ENCODE measurements around the gene MAP7.

Gene MAP7

DNA sequence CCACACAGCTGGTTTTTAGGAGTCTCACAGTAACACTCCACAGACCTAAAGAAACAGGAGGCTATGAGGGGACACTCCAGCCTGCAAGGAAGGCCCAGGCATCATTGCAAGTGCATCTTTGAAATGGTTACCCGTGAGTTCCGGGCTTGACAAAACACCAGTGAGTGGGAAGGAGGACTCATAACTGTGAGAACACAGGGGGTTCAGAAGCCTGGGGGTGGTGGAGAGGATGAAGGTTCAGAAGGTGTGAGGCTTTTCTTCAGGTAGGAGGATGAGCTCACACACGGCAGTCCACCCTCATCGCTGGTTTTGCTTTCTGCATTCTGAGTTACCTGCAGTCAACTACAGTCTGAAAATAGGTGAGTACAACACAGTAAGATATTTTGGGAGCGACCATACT lies 39.9 kb downstream of the MAP7 start:
- no peak for TF ChIP-seq CTCF (IDR thresholded peaks at IDR 0.05; ENCODE audit: insufficient read depth, low read depth, low read length, missing control alignments)
- no peak overlapping the region for H3K4me3 ChIP-seq (ENCODE audit: low read length)
- DNase-seq (ENCODE audit: low read depth), result no peak

DNA sequence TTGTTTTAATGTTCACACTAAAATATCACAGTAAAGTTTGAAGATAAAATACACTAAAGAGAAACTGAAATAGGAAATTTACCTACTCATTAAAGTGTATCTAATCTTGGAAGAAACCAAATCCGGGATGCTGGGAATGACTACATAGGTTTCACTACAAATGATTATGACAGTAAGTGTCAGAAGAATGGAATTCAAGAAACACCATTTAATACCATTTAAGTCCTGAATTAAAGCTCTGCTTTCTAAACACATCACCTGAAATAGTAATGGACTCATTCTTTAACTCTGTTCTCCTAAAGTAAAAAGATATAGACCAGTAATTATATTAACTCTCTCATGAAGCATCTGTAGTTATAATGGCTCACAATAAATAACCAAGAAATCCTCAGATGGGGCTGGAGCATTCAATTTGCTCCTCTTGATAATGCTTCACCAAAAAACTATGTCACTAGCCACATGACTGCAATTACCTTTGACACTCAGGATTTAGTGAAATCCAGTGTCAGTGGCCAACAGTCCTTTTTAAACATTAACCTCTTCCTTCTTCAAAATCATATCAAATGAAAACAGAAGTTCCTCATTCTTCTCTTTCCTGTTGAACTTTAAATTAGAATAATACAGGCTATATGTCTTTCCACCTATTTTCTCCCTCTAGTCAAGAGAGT lies 41.4 kb downstream of the MAP7 start:
- H3K4me3 ChIP-seq (ENCODE audit: low read length), result no peak overlapping the region
- TF ChIP-seq CTCF (IDR thresholded peaks at IDR 0.05; ENCODE audit: insufficient read depth, low read depth, low read length, missing control alignments), result no peak
- peak; percentile 46 for DNase-seq (ENCODE audit: low read depth)

- no peak overlapping the region for H3K4me3 ChIP-seq (ENCODE audit: low read length)
- no peak for TF ChIP-seq CTCF (IDR thresholded peaks at IDR 0.05; ENCODE audit: insufficient read depth, low read depth, low read length, missing control alignments)
- no peak for DNase-seq (ENCODE audit: low read depth)
These were observed 44.0 kb downstream of the MAP7 start for GRCh38 chr6:136506124-136506799.

GRCh38 chr6:136503303-136504029 lies 46.8 kb downstream of the MAP7 start:
- no peak overlapping the region for H3K4me3 ChIP-seq (ENCODE audit: low read length)
- no peak for DNase-seq (ENCODE audit: low read depth)
- TF ChIP-seq CTCF (IDR thresholded peaks at IDR 0.05; ENCODE audit: insufficient read depth, low read depth, low read length, missing control alignments), result no peak

DNA sequence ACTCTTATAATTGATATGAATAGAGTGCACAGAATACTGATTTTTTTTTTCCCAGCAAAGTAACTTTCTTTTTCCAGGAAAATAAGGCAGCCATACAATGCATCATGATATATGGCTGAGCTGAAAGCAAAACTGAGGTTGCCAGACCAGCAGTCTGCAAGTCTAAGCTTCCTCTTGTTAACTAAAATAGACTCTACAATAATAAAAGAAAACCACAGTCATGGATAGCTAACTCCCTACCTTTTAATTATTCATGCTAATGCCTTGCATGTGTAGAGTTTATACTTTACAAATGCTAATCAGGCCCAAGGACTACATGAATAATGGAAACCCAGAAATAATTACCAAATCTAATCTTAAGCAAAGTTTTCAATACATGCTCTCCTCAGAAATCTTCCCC lies 47.4 kb downstream of the MAP7 start:
- DNase-seq (ENCODE audit: low read depth), result no peak
- TF ChIP-seq CTCF (IDR thresholded peaks at IDR 0.05; ENCODE audit: insufficient read depth, low read depth, low read length, missing control alignments), result no peak
- no peak overlapping the region for H3K4me3 ChIP-seq (ENCODE audit: low read length)

DNA sequence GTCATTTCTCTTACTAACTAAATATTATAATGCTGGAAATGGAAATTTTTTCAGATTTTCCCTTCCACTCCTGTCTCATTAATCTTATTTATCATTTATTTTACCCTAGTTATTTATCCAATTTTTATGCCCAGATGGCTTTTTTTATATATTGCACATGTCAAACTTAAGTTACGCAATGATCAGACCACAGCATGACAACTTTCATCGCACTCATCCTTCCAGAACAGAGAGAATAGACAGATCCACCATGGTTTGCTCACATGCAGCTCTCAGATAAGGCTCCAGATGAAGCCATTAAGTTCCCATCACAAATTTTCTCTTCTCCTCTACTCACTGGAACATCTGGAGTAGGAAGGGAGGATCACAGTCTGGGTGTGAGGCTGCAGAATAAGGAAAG lies 48.7 kb downstream of the MAP7 start:
- TF ChIP-seq CTCF (IDR thresholded peaks at IDR 0.05; ENCODE audit: insufficient read depth, low read depth, low read length, missing control alignments), result no peak
- DNase-seq (ENCODE audit: low read depth), result no peak
- H3K4me3 ChIP-seq (ENCODE audit: low read length), result no peak overlapping the region

Data from epithelial cell of esophagus (primary cell).